ENCODE results near the gene PARL.
"Not testable (repeated sequence)": the region's sequence is repeated elsewhere in the genome, so short reads cannot be mapped to it uniquely, and the experiment has no call there.

Gene PARL

GRCh38 chr3:183904833-183905780 lies 20.4 kb upstream of the PARL start:
- DNase-seq (ENCODE audit: low read depth) = no peak

GRCh38 chr3:183898028-183898431 lies 13.3 kb upstream of the PARL start:
- DNase-seq (ENCODE audit: low read depth) = no peak

DNA sequence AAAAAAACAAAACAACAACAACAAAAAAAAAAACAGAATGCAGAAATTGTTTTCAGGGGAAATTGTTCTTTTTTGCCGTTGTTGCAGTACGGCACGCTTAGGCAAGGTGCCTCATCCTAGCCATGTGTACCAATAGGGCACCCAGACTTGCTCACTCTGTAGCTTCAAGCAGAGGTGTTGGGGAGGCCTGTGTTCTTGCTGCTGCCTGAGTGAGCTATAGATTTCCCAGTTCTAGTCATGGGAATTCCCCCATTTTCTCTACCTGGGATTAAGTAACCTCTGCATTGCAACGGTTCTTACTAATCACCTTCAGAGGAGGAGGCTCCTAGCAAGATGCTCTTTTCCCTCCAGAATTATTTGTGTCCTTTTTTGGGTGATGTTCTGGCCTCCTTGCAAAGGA lies 12.9 kb upstream of the PARL start:
- DNase-seq (ENCODE audit: low read depth) = no peak

DNA sequence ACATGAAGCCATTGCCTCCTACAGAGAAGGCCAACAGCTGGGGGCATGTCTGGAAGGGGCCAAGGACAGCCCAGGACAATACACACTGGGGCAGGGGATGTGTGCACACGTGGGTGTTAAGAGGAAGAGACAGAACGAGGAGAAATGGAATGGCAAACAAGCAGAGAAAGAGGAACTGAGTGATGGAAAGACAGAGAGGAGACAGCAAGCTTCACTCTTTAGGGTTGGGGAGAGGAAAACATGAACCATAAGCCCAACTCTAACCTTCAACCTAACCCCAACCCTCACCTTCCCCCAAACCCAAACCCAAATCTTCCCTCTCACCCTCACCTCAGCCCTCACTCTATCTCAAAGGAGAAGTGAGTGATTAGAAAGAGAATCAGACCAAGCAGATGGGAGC lies 11.9 kb upstream of the PARL start:
- DNase-seq (ENCODE audit: low read depth) = no peak

- DNase-seq (ENCODE audit: low read depth) = no peak
Observed at GRCh38 chr3:183896184-183896583, 11.5 kb upstream of the PARL start.

- no peak for DNase-seq (ENCODE audit: low read depth)
Observed at GRCh38 chr3:183895774-183896173, 11.1 kb upstream of the PARL start.

DNA sequence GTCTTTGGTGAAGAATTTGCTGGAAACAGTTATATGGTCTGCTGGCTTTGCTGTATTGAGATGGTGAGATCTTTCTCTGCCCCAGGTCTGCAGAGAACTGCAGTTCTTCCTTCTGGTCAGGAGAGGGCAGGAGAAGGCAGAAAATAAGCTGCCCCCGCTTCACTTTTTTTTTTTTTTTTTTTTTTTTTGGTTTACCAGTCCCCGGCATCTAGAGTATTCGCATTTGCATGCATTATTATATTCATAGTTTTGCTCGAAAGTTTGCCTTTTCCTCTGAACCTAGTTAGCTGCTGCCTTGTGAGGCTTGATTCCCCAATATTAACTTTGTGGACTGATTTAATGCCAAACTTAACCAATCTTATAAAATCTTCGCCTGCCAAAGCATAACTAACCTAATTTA lies 10.6 kb upstream of the PARL start:
- no peak for DNase-seq (ENCODE audit: low read depth)

DNA sequence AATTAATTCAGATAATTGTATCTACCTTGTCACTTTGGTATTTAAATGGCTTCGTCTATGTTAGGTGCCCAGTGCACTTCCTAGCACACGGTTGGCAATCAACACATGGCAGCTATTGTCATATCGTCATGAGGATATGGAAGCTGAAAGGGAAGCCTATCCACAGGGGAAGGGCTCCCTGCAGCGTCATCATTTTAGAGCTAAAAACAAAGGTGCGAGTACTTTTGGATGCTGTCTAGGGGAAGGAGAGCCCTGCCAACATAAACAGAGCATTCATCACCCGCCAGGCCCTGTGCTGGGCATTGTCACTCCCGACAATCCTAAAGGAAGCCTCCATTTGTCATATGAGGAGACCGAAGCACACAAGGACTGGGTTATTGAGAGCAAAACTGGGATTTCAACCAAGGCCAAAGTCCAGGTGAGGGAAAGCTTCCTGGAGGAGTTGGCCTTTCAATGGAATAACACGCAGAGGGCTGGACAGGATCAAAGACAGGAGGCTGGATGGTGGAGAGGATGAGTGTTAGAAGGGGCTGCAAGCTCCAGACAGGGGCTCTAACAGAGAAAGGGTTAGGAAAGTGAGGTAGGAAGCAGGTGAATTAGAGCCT lies 8.0 kb upstream of the PARL start:
- DNase-seq (ENCODE audit: low read depth) = no peak

GRCh38 chr3:183885766-183886165 lies 1.1 kb upstream of the PARL start:
- no peak for DNase-seq (ENCODE audit: low read depth)

- no peak for DNase-seq (ENCODE audit: low read depth)
Observed at GRCh38 chr3:183884097-183884426, 618 bp downstream of the PARL start.

- DNase-seq (ENCODE audit: low read depth) = no peak
Observed at GRCh38 chr3:183883291-183884096, 1.2 kb downstream of the PARL start.

DNA sequence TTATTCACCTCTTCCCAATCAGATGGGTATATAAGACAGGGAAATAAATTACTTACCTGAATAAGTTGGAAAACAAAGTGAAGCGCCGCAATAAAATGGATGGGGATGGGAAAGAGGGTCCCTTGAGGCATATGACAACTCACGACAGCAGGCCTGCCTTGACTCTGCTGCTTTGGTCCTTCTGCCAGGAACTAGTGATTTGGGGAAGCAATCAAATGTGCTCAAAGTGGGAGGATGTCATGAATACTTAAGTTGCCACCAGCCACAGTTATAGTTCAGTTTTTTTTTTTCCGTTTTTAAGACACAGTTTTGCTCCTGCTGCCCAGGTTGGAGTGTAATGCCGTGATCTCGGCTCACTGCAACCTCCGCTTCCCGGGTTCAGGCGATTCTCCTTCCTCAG lies 4.6 kb downstream of the PARL start:
- DNase-seq (ENCODE audit: low read depth) = no peak

GRCh38 chr3:183879243-183879642 lies 5.4 kb downstream of the PARL start:
- DNase-seq (ENCODE audit: low read depth) = no peak

GRCh38 chr3:183878071-183878470 lies 6.6 kb downstream of the PARL start:
- no peak for DNase-seq (ENCODE audit: low read depth)

GRCh38 chr3:183877227-183877626 lies 7.5 kb downstream of the PARL start:
- not testable (repeated sequence) for DNase-seq (ENCODE audit: low read depth)

DNA sequence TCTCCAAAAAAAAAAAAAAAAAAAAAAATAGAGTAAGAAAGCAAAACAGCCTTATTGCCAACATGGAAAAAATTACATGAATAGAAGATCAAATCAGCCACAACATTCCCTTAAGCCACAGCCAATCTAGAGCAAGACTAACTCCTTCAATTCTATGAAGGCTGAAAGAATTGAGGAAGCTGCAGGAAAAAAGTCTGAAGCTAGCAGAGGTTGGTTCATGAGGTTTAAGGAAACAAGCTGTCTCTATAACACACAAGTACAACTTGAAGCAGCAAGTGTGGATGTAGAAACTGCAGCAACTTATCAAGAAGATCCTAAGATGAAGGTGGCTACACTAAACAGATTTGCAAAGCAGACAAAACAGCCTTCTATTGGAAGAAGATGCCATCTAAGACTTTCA lies 9.3 kb downstream of the PARL start:
- DNase-seq (ENCODE audit: low read depth) = no peak

- no peak for DNase-seq (ENCODE audit: low read depth)
Observed at GRCh38 chr3:183873914-183874313, 10.8 kb downstream of the PARL start.

GRCh38 chr3:183871541-183871940 lies 13.1 kb downstream of the PARL start:
- no peak for DNase-seq (ENCODE audit: low read depth)

DNA sequence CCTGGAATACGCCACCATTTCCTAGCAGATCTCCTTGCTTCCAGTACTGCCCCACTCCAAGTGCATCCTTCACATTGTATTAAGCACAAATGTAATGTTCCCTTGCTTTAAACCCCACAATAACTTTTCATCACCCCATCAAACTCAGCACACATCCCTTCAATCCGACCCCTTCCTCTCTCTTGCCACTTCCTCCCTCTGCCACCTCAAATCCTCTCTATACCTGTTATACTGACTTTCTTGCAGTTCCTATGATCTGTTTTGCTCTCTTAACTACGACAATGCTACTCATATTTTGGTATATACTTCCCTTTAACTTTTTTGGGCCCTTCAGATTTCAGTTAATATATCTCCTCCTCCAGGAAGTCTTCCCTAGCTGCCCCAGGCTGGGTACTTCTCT lies 14.1 kb downstream of the PARL start:
- DNase-seq (ENCODE audit: low read depth) = no peak

DNA sequence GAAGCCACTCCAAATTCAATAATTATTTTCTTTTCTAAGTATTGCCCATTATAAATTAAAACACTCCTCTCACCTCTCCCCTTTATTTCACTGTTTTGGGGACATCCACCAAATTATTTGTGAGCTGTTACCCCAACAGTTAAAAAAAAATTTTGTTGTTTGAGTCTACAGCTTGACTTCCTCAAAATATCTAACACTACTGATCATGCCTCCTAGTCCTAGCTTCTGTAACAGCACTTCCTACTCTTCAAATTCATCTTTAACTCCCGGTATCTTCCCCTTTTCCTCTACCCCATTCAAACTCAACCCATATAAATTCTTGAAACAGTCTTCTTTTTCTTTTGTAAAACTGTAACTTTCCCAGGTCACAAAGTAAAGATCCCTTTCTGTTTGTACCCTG lies 15.9 kb downstream of the PARL start:
- no peak for DNase-seq (ENCODE audit: low read depth)

DNA sequence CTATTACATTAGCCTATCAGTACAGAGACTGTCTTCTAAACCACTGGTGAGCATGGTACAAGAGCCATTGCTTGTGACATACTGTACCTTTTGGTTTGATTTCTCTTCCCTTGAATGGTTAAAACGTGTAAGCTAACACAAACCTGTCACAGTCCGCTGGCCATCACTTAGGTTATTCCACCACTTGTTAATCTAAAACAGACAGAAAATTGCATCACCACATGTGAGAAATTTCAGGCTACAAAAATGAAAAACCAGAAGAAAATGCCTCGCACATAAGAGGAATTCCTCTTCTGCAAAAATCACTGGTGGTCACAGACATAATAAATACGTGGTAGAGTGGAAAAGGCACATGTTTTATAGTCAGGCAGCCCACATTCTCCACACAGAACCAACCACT lies 22.1 kb downstream of the PARL start:
- no peak for DNase-seq (ENCODE audit: low read depth)

GRCh38 chr3:183857863-183858262 lies 26.8 kb downstream of the PARL start:
- no peak for DNase-seq (ENCODE audit: low read depth)
